IPS-18c (cell line): Measurements from ENCODE around the gene FSTL4.

Source experiments
- H3K4me3 ChIP-seq: 2 replicates; pipeline ENCODE4 v1.7.0; 2013; ENCODE audit warnings: low read depth, mild to moderate bottlenecking, low read length, moderate library complexity; ENCODE audit not compliant: insufficient read depth
- H3K9me3 ChIP-seq: one replicate; pipeline ENCODE4 v1.6.1; 2013; ENCODE audit warnings: mild to moderate bottlenecking, low read length, moderate library complexity; ENCODE audit not compliant: control insufficient read depth, insufficient read depth

FSTL4 gene

DNA sequence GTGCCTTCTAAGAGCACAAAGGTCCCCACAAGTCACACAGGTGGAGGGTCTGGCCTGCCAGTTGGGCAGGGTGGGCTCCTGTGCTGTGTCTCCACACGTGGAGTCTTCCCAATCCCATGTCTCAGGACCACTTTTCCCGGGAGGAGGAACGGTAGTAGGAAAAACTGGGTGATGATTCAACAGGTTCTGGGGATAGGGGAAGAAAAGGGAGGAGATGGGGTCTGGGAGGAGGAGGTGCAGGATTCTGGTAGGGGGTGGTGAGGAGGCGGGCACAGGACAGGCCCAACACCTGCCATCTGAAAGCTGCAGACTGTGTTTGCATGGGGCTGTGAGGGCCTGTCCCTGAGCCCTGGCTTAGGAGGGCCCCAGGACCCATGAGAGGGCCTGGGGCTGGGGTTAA is 345.4 kb downstream of the FSTL4 start:
- Histone ChIP-seq H3K9me3 (no peaks in the 10 kb centered on the region), H3K4me3 (no peak overlapping the region)

DNA sequence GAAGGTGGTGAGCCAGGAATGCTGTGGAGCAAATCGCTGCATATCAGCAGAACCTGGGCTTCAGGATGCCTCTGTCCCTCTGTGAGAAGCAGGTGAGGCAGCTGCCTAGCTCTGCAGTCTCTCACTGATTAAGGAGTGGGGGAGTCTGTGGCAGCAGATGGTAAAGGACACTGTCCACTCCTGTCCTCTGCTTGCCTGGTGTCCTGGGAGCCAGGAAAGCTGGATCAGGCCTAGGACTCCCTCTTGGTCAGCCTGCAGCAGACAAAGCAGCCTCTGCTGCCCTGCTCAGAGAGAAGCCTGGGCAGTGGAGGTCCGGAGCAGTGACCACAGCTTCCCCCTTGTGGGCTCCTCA is 345.8 kb downstream of the FSTL4 start:
- Histone ChIP-seq H3K4me3 (no peak overlapping the region), H3K9me3 (no peaks in the 10 kb centered on the region)

GRCh38 chr5:133265720-133266526 is 346.4 kb downstream of the FSTL4 start:
- Histone ChIP-seq H3K9me3 (no peaks in the 10 kb centered on the region), H3K4me3 (no peak overlapping the region)

DNA sequence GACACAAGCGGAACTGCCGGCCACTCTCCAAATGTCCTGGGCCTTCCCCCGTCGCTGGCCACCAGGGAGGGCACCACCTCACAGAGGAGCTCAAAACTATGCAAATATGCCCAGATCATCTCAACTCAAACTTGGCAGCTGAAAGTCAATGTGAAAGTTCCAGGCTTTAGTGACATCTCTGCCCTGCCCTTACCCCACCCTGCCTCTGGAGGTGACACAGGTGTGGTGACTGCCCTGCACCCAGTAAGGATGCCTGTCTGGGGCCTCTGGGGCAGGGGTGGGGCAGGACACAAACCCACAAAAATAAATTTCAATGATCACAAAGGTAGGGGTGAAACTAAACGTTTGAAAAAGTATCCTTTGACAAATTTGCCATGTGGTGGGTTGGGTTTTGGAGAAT is 347.1 kb downstream of the FSTL4 start:
- H3K9me3 ChIP-seq = no peaks in the 10 kb centered on the region
- no peak overlapping the region for H3K4me3 ChIP-seq

GRCh38 chr5:133262690-133263089 is 349.7 kb downstream of the FSTL4 start:
- H3K9me3 ChIP-seq = no peaks in the 10 kb centered on the region
- H3K4me3 ChIP-seq = no peak overlapping the region

- Histone ChIP-seq H3K9me3 (no peaks in the 10 kb centered on the region), H3K4me3 (no peak overlapping the region)
Measured at GRCh38 chr5:133261993-133262392, 350.3 kb downstream of the FSTL4 start.

- Histone ChIP-seq H3K4me3 (no peak overlapping the region), H3K9me3 (no peaks in the 10 kb centered on the region)
Measured at GRCh38 chr5:133260715-133261114, 351.6 kb downstream of the FSTL4 start.

GRCh38 chr5:133259199-133259997 is 352.9 kb downstream of the FSTL4 start:
- Histone ChIP-seq H3K9me3 (no peaks in the 10 kb centered on the region), H3K4me3 (no peak overlapping the region)

GRCh38 chr5:133257977-133258376 is 354.4 kb downstream of the FSTL4 start:
- no peaks in the 10 kb centered on the region for H3K9me3 ChIP-seq
- H3K4me3 ChIP-seq = no peak overlapping the region

DNA sequence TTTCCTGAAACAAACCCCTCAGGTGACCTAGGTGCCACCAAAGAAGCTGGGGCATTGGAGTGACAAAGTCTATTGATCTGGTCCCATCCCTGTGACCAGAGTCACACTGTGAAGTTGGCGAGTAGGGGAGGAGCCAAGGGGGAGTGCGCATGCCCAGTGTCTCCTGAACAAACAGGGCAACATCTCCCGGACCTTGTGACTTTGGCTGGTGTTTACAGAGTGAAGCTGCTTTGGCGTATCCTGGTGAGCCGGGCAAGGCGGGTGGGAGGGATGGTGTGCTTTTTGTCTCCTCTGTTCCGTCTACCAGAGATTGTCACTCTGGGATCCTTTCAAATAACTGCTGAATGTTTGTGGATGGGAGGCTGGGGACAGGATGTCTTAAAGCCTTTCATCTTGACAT is 356.1 kb downstream of the FSTL4 start:
- Histone ChIP-seq H3K4me3 (no peak overlapping the region), H3K9me3 (no peaks in the 10 kb centered on the region)

- Histone ChIP-seq H3K9me3 (no peaks in the 10 kb centered on the region), H3K4me3 (no peak overlapping the region)
Measured at GRCh38 chr5:133254803-133255202, 357.5 kb downstream of the FSTL4 start.

- no peaks in the 10 kb centered on the region for H3K9me3 ChIP-seq
- no peak overlapping the region for H3K4me3 ChIP-seq
Measured at GRCh38 chr5:133253671-133254070, 358.7 kb downstream of the FSTL4 start.

GRCh38 chr5:133253070-133253469 is 359.3 kb downstream of the FSTL4 start:
- H3K4me3 ChIP-seq = no peak overlapping the region

GRCh38 chr5:133252133-133252480 is 360.2 kb downstream of the FSTL4 start:
- no peaks in the 10 kb centered on the region for H3K9me3 ChIP-seq
- no peak overlapping the region for H3K4me3 ChIP-seq

More at GRCh38 chr5:133253070-133253469, 359.3 kb downstream of the FSTL4 start:
- no peaks in the 10 kb centered on the region for H3K9me3 ChIP-seq

DNA sequence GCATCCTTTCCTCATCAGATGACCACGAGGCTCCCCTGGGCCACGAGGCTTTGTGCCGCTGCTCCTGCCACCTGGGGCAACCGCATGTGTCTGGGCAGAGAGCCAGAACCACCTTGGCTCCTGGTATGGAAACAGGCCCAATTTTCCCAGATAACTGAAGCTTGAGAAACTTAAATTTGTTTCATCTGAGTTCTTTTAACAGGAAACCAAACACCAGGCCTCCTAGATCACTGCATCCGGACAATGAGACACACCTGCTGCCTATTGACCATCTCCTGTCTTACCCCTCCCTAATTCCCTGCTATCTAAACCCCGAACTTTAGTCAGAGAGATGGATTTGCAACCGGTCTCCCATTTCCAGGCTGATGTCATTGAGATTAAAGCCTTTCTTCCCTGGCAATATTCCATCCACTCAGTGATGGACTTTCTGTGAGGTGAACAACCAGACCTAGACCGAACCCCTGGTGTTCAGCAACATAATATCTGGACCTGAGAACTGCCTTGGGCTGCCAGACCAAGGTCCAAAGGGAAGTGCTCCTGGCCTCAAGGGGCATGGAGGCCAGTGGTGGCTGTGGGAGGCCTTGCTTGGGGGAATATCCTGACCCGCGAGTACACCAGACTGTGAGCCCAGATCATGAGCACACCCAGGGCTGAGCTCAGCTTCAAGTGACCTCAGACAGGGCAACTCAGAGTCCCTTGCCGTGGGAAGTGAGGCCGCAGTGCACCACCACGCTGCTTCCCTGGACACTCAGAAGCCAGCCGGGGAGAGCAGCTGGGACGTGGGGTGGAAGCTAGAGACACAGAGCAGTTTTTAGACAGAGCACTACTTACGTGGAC is 360.8 kb downstream of the FSTL4 start:
- Histone ChIP-seq H3K9me3 (no peaks in the 10 kb centered on the region), H3K4me3 (no peak overlapping the region)

- Histone ChIP-seq H3K9me3 (no peaks in the 10 kb centered on the region), H3K4me3 (no peak overlapping the region)
Measured at GRCh38 chr5:133250527-133250926, 361.8 kb downstream of the FSTL4 start.

DNA sequence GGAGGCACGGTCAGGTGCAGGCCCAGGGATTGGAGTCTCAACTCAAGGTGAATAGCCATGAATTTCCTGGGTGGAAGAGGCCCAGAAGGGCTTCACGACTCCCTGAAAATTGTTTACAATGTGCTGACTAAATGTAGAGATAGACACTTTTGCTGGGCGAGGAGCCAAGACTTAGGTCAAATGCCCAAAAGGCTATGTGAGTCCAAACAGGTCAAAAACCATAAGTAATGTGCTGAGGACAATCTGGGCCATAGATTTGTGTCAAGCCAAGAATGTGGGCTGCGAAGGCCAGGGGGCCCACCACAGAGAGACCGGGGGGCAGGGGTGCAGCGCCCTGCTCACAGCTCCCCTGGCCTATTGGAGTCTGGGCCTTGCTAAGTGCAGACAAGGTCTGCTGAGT is 362.7 kb downstream of the FSTL4 start:
- Histone ChIP-seq H3K9me3 (peaks cover 2% of the 10 kb centered on the region), H3K4me3 (no peak overlapping the region)
